Measurements from ENCODE around the gene SH3TC1.

The SH3TC1 gene

DNA sequence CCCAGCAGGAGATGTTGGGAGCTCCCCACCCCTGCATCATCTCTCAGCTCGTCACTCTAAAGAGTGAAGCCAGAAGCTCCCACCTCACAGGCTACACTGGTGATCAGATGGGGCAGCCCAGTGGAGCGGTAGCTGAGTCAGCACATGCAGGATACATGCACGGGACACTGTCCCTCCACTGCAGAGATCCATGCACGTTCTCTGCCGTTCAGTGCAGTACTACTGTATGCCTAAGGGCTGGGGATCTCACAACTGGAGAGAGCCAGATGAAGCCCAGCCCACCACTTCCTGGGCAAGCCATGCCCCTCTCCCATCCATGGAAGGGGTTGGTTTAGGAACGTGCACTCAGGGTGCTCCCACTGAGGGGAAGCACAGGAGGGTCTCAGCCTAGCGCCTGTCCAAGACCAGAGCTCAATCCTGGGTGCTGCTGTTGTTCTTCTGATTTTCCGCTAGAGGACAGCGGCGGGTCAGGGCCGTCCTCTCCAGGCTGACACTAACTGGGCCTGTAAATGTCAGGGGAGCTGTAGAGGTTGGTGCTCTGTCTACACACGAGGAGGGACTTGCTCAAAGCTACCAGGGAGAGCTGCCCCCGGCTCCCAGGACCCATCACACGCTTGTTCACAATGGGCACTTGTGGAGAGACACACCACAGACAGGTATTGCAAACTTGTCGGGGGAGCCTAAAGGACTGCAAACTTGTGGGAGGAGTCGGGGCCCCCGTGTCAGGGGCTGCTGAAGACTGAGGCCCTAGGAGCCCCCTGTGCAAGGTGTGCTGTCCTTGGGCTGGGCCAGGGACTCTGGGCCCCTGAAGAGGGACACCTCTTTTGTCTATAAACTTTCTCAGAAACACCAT, 22.3 kb upstream of the SH3TC1 start:
- DNase-seq (ENCODE audit: low read depth, low spot score) = no peak
- TF ChIP-seq, protein P1, sequence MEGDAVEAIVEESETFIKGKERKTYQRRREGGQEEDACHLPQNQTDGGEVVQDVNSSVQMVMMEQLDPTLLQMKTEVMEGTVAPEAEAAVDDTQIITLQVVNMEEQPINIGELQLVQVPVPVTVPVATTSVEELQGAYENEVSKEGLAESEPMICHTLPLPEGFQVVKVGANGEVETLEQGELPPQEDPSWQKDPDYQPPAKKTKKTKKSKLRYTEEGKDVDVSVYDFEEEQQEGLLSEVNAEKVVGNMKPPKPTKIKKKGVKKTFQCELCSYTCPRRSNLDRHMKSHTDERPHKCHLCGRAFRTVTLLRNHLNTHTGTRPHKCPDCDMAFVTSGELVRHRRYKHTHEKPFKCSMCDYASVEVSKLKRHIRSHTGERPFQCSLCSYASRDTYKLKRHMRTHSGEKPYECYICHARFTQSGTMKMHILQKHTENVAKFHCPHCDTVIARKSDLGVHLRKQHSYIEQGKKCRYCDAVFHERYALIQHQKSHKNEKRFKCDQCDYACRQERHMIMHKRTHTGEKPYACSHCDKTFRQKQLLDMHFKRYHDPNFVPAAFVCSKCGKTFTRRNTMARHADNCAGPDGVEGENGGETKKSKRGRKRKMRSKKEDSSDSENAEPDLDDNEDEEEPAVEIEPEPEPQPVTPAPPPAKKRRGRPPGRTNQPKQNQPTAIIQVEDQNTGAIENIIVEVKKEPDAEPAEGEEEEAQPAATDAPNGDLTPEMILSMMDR (IDR thresholded peaks at IDR 0.05; ENCODE audit: insufficient read depth, low read length, missing control alignments) = peak; percentile 86
- ChIA-PET CTCF (interaction anchor here (0.6 to 3.1 kb wide), 34 partner anchors 9 to 741 kb away, joined by 3 to 27 read pairs (median 6); partner anchors contain the start of genes ABLIM2 and SH3TC1), POLR2A (no interaction called here)
- no peak overlapping the region for H3K4me3 ChIP-seq (ENCODE audit: low read depth, low read length)

- no peak for DNase-seq (ENCODE audit: low read depth, low spot score)
- CTCF ChIA-PET = interaction anchor here (0.7 to 3.1 kb wide), 30 partner anchors 8 to 262 kb away, joined by 3 to 27 read pairs (median 7); partner anchors contain the start of genes ABLIM2 and SH3TC1
- POLR2A ChIA-PET = no interaction called here
- H3K4me3 ChIP-seq (ENCODE audit: low read depth, low read length) = no peak overlapping the region
- TF ChIP-seq, protein P1 (IDR thresholded peaks at IDR 0.05; ENCODE audit: insufficient read depth, low read length, missing control alignments) = no peak
Observed at GRCh38 chr4:8177552-8177951, 21.5 kb upstream of the SH3TC1 start.

DNA sequence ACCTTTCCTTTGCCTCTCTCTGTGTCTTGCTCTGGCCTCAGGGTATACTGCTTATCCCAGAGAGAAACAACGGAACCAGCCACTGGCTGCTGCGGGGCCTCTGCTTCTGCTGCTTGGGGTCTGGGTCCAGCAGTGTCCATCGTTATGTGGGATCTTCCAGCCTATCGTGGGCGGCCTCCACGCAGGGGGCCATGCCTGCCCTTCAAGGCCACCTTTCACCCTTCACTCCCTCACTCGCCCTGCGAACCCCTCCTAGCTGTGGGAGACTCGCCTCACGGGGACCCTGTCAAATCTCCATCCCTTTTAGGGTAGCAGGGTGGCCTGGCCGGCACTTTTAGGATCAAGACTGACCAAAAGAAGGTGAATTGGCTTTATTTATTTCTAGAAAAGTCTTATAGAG, 21.1 kb upstream of the SH3TC1 start:
- DNase-seq (ENCODE audit: low read depth, low spot score) = no peak
- TF ChIP-seq, protein P1 (IDR thresholded peaks at IDR 0.05; ENCODE audit: insufficient read depth, low read length, missing control alignments) = no peak
- POLR2A ChIA-PET = no interaction called here
- CTCF ChIA-PET = interaction anchor here (0.7 to 3.1 kb wide), 9 partner anchors 14 to 225 kb away, joined by 3 to 27 read pairs (median 4); partner anchors contain the start of gene SH3TC1
- no peak overlapping the region for H3K4me3 ChIP-seq (ENCODE audit: low read depth, low read length)

- no peak overlapping the region for H3K4me3 ChIP-seq (ENCODE audit: low read depth, low read length)
- ChIA-PET POLR2A (no interaction called here), CTCF (interaction anchor here (0.8 to 1.6 kb wide), 5 partner anchors 9 to 231 kb away, joined by 3 to 8 read pairs (median 3); no protein-coding TSS in a partner anchor)
- TF ChIP-seq, protein P1 (IDR thresholded peaks at IDR 0.05; ENCODE audit: insufficient read depth, low read length, missing control alignments) = no peak
- DNase-seq (ENCODE audit: low read depth, low spot score) = no peak
Observed at GRCh38 chr4:8179074-8179473, 20.0 kb upstream of the SH3TC1 start.

DNA sequence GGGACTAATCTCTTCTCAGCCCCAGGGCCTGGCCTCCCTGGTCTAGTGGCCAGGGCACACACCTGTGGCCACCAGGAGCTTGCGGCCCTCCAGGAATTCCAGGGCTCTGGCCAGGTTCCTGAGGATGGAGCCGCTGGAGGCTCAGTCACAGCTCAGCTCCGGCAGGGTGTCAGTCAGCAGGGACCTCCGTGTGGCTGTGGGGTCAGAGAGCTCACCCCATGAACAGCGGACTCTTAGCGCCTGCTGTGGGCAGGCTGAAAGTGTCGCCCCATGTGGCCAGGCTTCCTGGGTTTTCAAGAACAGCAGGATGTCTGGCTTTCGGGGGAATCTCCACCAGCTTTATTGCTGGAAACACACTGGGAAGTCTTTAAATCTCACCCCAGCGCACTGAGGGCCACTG, 19.3 kb upstream of the SH3TC1 start:
- TF ChIP-seq, protein P1 (IDR thresholded peaks at IDR 0.05; ENCODE audit: insufficient read depth, low read length, missing control alignments) = no peak
- H3K4me3 ChIP-seq (ENCODE audit: low read depth, low read length) = no peak overlapping the region
- ChIA-PET POLR2A (no interaction called here), CTCF (interaction anchor here (1.1 to 1.6 kb wide), 5 partner anchors 8 to 231 kb away, joined by 3 to 8 read pairs (median 4); partner anchors contain the start of gene SH3TC1)
- no peak for DNase-seq (ENCODE audit: low read depth, low spot score)
